Ovary (tissue), 9 donors: ENCODE data around the gene PNLIPRP2. TPM values are rescaled to one million over a fixed set of nuclear protein-coding genes. Genes with fewer than 3 reads are reported as not detected.

ENCODE experiments used
- DNase-seq, 5 donors: peaks; one replicate each; pipeline ENCODE4 v3.0.0-alpha.2; 2019 to 2020
- H3K27ac ChIP-seq, 2 donors: fragments of 200-600 bp; one replicate each; pipeline versions ENCODE4 v1.5.1 to v1.8.0; 2019 to 2022
- H3K27me3 ChIP-seq: fragments of 200-600 bp; one replicate; pipeline ENCODE4 v1.8.0; 2022
- H3K36me3 ChIP-seq: fragments of 200-600 bp; sonication (generic); one replicate; pipeline ENCODE4 v1.5.1; 2019
- H3K4me1 ChIP-seq: one replicate; pipeline ENCODE4 v1.8.1; 2013; ENCODE audit warnings: mild to moderate bottlenecking, moderate library complexity; ENCODE audit not compliant: insufficient read depth
- H3K4me3 ChIP-seq: fragments of 200-600 bp; sonication (generic); one replicate; pipeline ENCODE4 v1.5.1; 2017
- H3K9me3 ChIP-seq, 2 donors: fragments of 200-600 bp in 1 of 2; sonication (generic) in 1 of 2; one replicate each; pipeline versions ENCODE4 v1.5.1 to v1.8.1; 2013 to 2019; ENCODE audit warnings: mild to moderate bottlenecking in 1 of 2, moderate library complexity in 1 of 2
- CTCF ChIP-seq, 3 donors: fragments of 450-650 bp in 2 of 3; fragments of 200-600 bp in 1 of 3; IDR thresholded peaks; one replicate each; pipeline versions ENCODE4 v1.5.1 to v1.8.0; 2016 to 2022; ENCODE audit warnings: antibody characterized with exemption in 3 of 3, mild to moderate bottlenecking in 1 of 3
- EP300 ChIP-seq: sonication (generic); formaldehyde crosslinking; IDR thresholded peaks from one replicate; pipeline ENCODE4 v1.6.1; 2017; ENCODE audit warnings: antibody characterized with exemption
- POLR2A ChIP-seq: fragments of 450-650 bp; IDR thresholded peaks from one replicate; pipeline ENCODE4 v1.6.1; 2017; ENCODE audit warnings: antibody characterized with exemption, mild to moderate bottlenecking, moderate library complexity
- WGBS, 3 donors: extraction: QIAGEN DNeasy Blood & Tissue Kit in 1 of 3; methylation state at CpG; one replicate each; pipeline versions ENCODE4 v1.1.5 to v1.1.7; 2013 to 2017; 5-methylcytosine and 5-hydroxymethylcytosine counted together
- intact Hi-C, 4 donors: fragments of 100-400 bp; cut with DNase I; formaldehyde crosslinking; loops; one replicate each; pipeline versions ENCODE4 v1.11.0 to v1.15.1; 2022 to 2023
- polyA plus RNA-seq, 2 donors: library from polyadenylated mRNA; stranded (reverse); fragments of 200-250 nt in 1 of 2; fragments of 350-450 nt in 1 of 2; fragmentation: Illumina TruSeq in 1 of 2; extraction: RNeasy Lipid Tissue Mini Kit (QIAGEN cat#74804) in 1 of 2; gene quantifications; one replicate each; pipeline ENCODE4 v1.2.3, GENCODE V29; 2013 to 2014
- total RNA-seq, 7 donors: library from RNA; depleted of rRNA in 2 of 7; stranded (reverse); fragments of >200 nt in 2 of 7; fragmentation: NEBNext Ultra II Directional in 3 of 7; extraction: Animal tissue kit (Norgen Biotek cat#: 25700) in 3 of 7; gene quantifications; one replicate each; pipeline versions ENCODE4 v1.1.0 to v1.2.4, GENCODE V29; 2016 to 2023
- donor health status: DM: no; HTN: no; CAD: no; lungs with moderate emphysema.
- donor health status: DM: no; HTN: no; CAD: no.
- donor health status: Bipolar disorder and iron deficiency.
- donor health status: DM: yes; HTN: yes; CAD: no.
- donor health status: DM: no; HTN: no; CAD: no.
- donor health status: DM: yes; HTN: yes; CAD: no.

The PNLIPRP2 gene
- total and polyA plus RNA-seq, 9 donors: 0.15 to 1.4 (median 0.24) TPM; not detected in 4

GRCh38 chr10:116630020-116630419, 9.3 kb downstream of the PNLIPRP2 start:
- Histone ChIP-seq H3K27me3 (no peaks in the 10 kb centered on the region), H3K36me3 (no peaks in the 10 kb centered on the region), H3K4me3 (no peak overlapping the region), H3K9me3 (no peaks in the 10 kb centered on the region), H3K4me1 (peaks cover 13% of the 10 kb centered on the region), H3K27ac (no peak overlapping the region)
- 63 to 76% (median 75%) methylated on average over 2 of the region's 2 CpGs for WGBS, 3 donors
- TF ChIP-seq EP300 (no peak), POLR2A (no peak), CTCF (IDR thresholded peaks at IDR 0.05) (no peak)
- DNase-seq: no peak
- intact Hi-C loops: no loop called here

GRCh38 chr10:116631871-116632295, 11.1 kb downstream of the PNLIPRP2 start:
- Histone ChIP-seq H3K4me3 (no peak overlapping the region), H3K4me1 (peaks cover 13% of the 10 kb centered on the region), H3K36me3 (no peaks in the 10 kb centered on the region), H3K27me3 (no peaks in the 10 kb centered on the region), H3K27ac (no peak overlapping the region), H3K9me3 (no peaks in the 10 kb centered on the region)
- DNase-seq: no peak
- WGBS, 3 donors: 78 to 83% (median 80%) methylated on average over 6 of the region's 6 CpGs
- no peak for TF ChIP-seq POLR2A
- no peak for TF ChIP-seq CTCF (IDR thresholded peaks at IDR 0.05)
- no peak for TF ChIP-seq EP300
- intact Hi-C loops: no loop called here

GRCh38 chr10:116632596-116633215, 12.0 kb downstream of the PNLIPRP2 start:
- no peak for DNase-seq
- WGBS, 3 donors: 77 to 78% (median 78%) methylated on average over 17 of the region's 17 CpGs
- intact Hi-C loops: no loop called here

GRCh38 chr10:116633216-116633600, 12.5 kb downstream of the PNLIPRP2 start:
- Histone ChIP-seq H3K27me3 (no peaks in the 10 kb centered on the region), H3K4me1 (peaks cover 10% of the 10 kb centered on the region), H3K36me3 (no peaks in the 10 kb centered on the region), H3K27ac (no peak overlapping the region), H3K9me3 (no peaks in the 10 kb centered on the region), H3K4me3 (no peak overlapping the region)
- DNase-seq: no peak
- WGBS, 3 donors: 94 to 98% (median 98%) methylated on average over 8 of the region's 8 CpGs
- intact Hi-C loops: no loop called here
- no peak for TF ChIP-seq EP300
- no peak for TF ChIP-seq CTCF (IDR thresholded peaks at IDR 0.05)
- no peak for TF ChIP-seq POLR2A

More at GRCh38 chr10:116632596-116633215, 12.0 kb downstream of the PNLIPRP2 start:
- Histone ChIP-seq H3K4me3 (no peak overlapping the region), H3K9me3 (no peaks in the 10 kb centered on the region), H3K4me1 (peaks cover 10% of the 10 kb centered on the region), H3K27me3 (no peaks in the 10 kb centered on the region), H3K27ac (peak overlapping the region in 1 of 2 donors; percentile 29), H3K36me3 (no peaks in the 10 kb centered on the region)
- TF ChIP-seq CTCF (IDR thresholded peaks at IDR 0.05): no peak
- no peak for TF ChIP-seq POLR2A
- no peak for TF ChIP-seq EP300
